GM23338 (cell line): Measurements from ENCODE around the gene LAMTOR4.

ENCODE experiments used
- CREB1 ChIP-seq: fragments of 250-450 bp; sonication (Bioruptor Pico); IDR thresholded peaks from 2 replicates; pipeline ENCODE4 v1.5.0; 2020; ENCODE audit warnings: low read depth, mild to moderate bottlenecking, moderate library complexity
- EZH2 ChIP-seq: fragments of 200-600 bp; sonication (generic); IDR thresholded peaks from one replicate; pipeline ENCODE4 v1.8.0; 2017; ENCODE audit warnings: antibody characterized with exemption, mild to moderate bottlenecking, low read depth; ENCODE audit not compliant: unreplicated experiment
- EZH2phosphoT487 ChIP-seq: fragments of 200-600 bp; sonication (generic); IDR thresholded peaks from one replicate; pipeline ENCODE4 v1.8.1; 2018; ENCODE audit warnings: antibody characterized with exemption; ENCODE audit not compliant: unreplicated experiment
- JUNB ChIP-seq: IDR thresholded peaks from one replicate; pipeline ENCODE4 v1.6.1; 2016; ENCODE audit warnings: antibody characterized with exemption; ENCODE audit not compliant: unreplicated experiment
- NANOG ChIP-seq: IDR thresholded peaks from 2 replicates; pipeline ENCODE4 v1.6.1; 2016; ENCODE audit warnings: antibody characterized with exemption, borderline replicate concordance
- POLR2AphosphoS5 ChIP-seq: IDR thresholded peaks from 2 replicates; pipeline ENCODE4 v1.6.1; 2016; ENCODE audit warnings: antibody characterized with exemption, low read depth
- STAT1 ChIP-seq: IDR thresholded peaks from one replicate; pipeline ENCODE4 v1.6.1; 2016; ENCODE audit warnings: antibody characterized with exemption; ENCODE audit not compliant: unreplicated experiment
- ZNF331 ChIP-seq: fragments of 250-450 bp; sonication (Bioruptor Pico); IDR thresholded peaks from 2 replicates; pipeline ENCODE4 v1.5.0; 2020; ENCODE audit warnings: low read depth, mild to moderate bottlenecking, moderate library complexity
- TF ChIP-seq, protein P1 (sequence below), 2 experiments: fragments of 200-600 bp in 1 of 2; sonication (generic) in 1 of 2; conservative IDR thresholded peaks; 2 replicates each; pipeline versions ENCODE4 v1.5.1 to v1.6.1; 2016 to 2017; ENCODE audit warnings: antibody characterized with exemption in 2 of 2, low read depth in 2 of 2, mild to moderate bottlenecking in 2 of 2, moderate library complexity in 1 of 2
- TF ChIP-seq, protein P2 (sequence below): IDR thresholded peaks from one replicate; pipeline ENCODE4 v1.6.1; 2018; ENCODE audit warnings: antibody characterized with exemption; ENCODE audit not compliant: unreplicated experiment
- TF ChIP-seq, protein P3 (sequence below): IDR thresholded peaks from 2 replicates; pipeline ENCODE4 v1.6.1; 2016; ENCODE audit warnings: antibody characterized with exemption

DNA sequence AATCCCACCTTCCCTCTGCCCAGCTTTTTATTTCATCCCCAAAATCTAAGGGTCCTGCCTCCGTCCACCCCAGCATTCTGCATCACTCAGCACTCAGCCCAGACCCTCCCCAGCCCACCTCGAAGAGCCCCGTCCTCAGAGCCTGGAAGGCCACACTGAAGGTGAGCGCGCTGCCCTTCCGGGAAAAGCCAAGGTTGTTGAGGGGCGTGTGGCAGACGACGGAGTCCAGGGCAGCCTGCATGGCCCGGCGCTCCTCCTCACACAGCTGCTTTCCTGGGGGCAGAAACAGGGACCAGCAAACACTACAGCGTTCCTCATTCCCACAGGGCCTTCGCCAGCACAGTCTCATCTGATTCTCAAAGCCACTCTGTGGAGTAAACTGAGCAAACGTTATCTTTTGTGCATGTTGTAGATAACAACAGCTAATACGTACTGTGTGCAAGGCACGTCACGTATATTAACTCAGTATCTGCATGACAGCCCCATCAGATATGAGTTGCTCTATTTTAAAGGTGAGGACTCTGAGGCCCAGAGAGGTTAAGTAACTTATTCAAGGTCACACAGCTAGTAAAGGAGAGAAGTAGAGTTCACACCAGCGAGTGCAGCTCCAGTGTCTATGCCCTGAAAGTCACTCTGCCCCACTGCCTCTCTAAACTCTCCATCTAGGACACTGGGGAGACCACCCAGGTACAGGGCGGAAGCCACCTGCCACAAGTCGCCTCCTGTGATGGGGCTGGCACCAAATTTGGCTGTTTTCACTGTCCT lies 7.0 kb downstream of the LAMTOR4 start:
- TF ChIP-seq, protein P1, sequence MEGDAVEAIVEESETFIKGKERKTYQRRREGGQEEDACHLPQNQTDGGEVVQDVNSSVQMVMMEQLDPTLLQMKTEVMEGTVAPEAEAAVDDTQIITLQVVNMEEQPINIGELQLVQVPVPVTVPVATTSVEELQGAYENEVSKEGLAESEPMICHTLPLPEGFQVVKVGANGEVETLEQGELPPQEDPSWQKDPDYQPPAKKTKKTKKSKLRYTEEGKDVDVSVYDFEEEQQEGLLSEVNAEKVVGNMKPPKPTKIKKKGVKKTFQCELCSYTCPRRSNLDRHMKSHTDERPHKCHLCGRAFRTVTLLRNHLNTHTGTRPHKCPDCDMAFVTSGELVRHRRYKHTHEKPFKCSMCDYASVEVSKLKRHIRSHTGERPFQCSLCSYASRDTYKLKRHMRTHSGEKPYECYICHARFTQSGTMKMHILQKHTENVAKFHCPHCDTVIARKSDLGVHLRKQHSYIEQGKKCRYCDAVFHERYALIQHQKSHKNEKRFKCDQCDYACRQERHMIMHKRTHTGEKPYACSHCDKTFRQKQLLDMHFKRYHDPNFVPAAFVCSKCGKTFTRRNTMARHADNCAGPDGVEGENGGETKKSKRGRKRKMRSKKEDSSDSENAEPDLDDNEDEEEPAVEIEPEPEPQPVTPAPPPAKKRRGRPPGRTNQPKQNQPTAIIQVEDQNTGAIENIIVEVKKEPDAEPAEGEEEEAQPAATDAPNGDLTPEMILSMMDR (conservative IDR thresholded peaks at IDR 0.05; ENCODE audit: low read depth in 2 of 2) = no peak
- TF ChIP-seq EZH2 (no peak), CREB1 (CRISPR knock-in tag) (no peak), POLR2AphosphoS5 (no peak), EZH2phosphoT487 (no peak), JUNB (no peak), STAT1 (no peak), ZNF331 (no peak), NANOG (no peak)
- TF ChIP-seq, protein P2, sequence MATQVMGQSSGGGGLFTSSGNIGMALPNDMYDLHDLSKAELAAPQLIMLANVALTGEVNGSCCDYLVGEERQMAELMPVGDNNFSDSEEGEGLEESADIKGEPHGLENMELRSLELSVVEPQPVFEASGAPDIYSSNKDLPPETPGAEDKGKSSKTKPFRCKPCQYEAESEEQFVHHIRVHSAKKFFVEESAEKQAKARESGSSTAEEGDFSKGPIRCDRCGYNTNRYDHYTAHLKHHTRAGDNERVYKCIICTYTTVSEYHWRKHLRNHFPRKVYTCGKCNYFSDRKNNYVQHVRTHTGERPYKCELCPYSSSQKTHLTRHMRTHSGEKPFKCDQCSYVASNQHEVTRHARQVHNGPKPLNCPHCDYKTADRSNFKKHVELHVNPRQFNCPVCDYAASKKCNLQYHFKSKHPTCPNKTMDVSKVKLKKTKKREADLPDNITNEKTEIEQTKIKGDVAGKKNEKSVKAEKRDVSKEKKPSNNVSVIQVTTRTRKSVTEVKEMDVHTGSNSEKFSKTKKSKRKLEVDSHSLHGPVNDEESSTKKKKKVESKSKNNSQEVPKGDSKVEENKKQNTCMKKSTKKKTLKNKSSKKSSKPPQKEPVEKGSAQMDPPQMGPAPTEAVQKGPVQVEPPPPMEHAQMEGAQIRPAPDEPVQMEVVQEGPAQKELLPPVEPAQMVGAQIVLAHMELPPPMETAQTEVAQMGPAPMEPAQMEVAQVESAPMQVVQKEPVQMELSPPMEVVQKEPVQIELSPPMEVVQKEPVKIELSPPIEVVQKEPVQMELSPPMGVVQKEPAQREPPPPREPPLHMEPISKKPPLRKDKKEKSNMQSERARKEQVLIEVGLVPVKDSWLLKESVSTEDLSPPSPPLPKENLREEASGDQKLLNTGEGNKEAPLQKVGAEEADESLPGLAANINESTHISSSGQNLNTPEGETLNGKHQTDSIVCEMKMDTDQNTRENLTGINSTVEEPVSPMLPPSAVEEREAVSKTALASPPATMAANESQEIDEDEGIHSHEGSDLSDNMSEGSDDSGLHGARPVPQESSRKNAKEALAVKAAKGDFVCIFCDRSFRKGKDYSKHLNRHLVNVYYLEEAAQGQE = no peak
- TF ChIP-seq, protein P3, sequence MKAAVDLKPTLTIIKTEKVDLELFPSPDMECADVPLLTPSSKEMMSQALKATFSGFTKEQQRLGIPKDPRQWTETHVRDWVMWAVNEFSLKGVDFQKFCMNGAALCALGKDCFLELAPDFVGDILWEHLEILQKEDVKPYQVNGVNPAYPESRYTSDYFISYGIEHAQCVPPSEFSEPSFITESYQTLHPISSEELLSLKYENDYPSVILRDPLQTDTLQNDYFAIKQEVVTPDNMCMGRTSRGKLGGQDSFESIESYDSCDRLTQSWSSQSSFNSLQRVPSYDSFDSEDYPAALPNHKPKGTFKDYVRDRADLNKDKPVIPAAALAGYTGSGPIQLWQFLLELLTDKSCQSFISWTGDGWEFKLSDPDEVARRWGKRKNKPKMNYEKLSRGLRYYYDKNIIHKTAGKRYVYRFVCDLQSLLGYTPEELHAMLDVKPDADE = no peak
